CD8-positive, alpha-beta memory T cell (primary cell): ENCODE measurements around the gene GPSM1. TPM values are rescaled to one million over a fixed set of nuclear protein-coding genes. Genes with fewer than 3 reads are reported as not detected.

Experiments
- CTCF ChIA-PET: fragments of 350-600 bp; sonication (Branson Sonifier 250); formaldehyde crosslinking; loops from one replicate; lab custom pipeline; 2021; ENCODE audit warnings: antibody characterized with exemption; lab: Charles Lee
- POLR2A ChIA-PET: fragments of 350-600 bp; sonication (Branson Sonifier 250); formaldehyde crosslinking; loops from one replicate; lab custom pipeline; 2021; ENCODE audit warnings: antibody characterized with exemption; lab: Charles Lee
- DNase-seq, 5 donors: peaks; one replicate each; pipeline versions ENCODE4 v3.0.0 to v3.0.0-alpha.2; 2020 to 2022; ENCODE audit warnings: mixed read lengths in 1 of 5
- H3K27ac ChIP-seq: one replicate; pipeline ENCODE4 v1.7.0; 2013; ENCODE audit warnings: low read depth, mild to moderate bottlenecking, low read length, moderate library complexity
- H3K27me3 ChIP-seq: 2 replicates; pipeline ENCODE4 v1.7.0; 2013; ENCODE audit warnings: low read length, mild to moderate bottlenecking; ENCODE audit not compliant: insufficient read depth, poor library complexity, severe bottlenecking
- H3K36me3 ChIP-seq: 2 replicates; pipeline ENCODE4 v1.7.0; 2013; ENCODE audit warnings: mild to moderate bottlenecking, low read length, moderate library complexity; ENCODE audit not compliant: insufficient read depth
- H3K4me1 ChIP-seq: 2 replicates; pipeline ENCODE4 v1.7.0; 2013; ENCODE audit warnings: mild to moderate bottlenecking, low read length, moderate library complexity; ENCODE audit not compliant: insufficient read depth
- H3K4me3 ChIP-seq: 2 replicates; pipeline ENCODE4 v1.7.0; 2013; ENCODE audit warnings: mild to moderate bottlenecking, low read length
- H3K9me3 ChIP-seq: 2 replicates; pipeline ENCODE4 v1.7.0; 2013; ENCODE audit warnings: mild to moderate bottlenecking, low read length
- H3K27ac Mint-ChIP-seq, 8 donors: one replicate each; pipeline ENCODE4 v1.8.0; 2020 to 2021; ENCODE audit warnings: mixed read lengths in 8 of 8, mild to moderate bottlenecking in 6 of 8, inconsistent platforms in 3 of 8, moderate library complexity in 3 of 8
- H3K27me3 Mint-ChIP-seq, 2 donors: one replicate each; pipeline ENCODE4 v1.8.0; 2020 to 2021; ENCODE audit warnings: mixed read lengths in 2 of 2, mild to moderate bottlenecking in 1 of 2, moderate library complexity in 1 of 2
- H3K36me3 Mint-ChIP-seq, 3 donors: one replicate each; pipeline ENCODE4 v1.8.0; 2020 to 2021; ENCODE audit warnings: mixed read lengths in 3 of 3, inconsistent platforms in 1 of 3, mild to moderate bottlenecking in 1 of 3
- H3K4me1 Mint-ChIP-seq, 3 donors: one replicate each; pipeline ENCODE4 v1.8.0; 2020 to 2021; ENCODE audit warnings: mixed read lengths in 3 of 3, inconsistent platforms in 1 of 3, mild to moderate bottlenecking in 1 of 3
- H3K4me3 Mint-ChIP-seq, 7 donors: one replicate each; pipeline ENCODE4 v1.8.0; 2020 to 2021; ENCODE audit warnings: mixed read lengths in 7 of 7, mild to moderate bottlenecking in 6 of 7, moderate library complexity in 4 of 7, inconsistent platforms in 2 of 7
- H3K9me3 Mint-ChIP-seq, 5 donors: one replicate each; pipeline ENCODE4 v1.8.0; 2020 to 2022; ENCODE audit warnings: mixed read lengths in 5 of 5, mild to moderate bottlenecking in 3 of 5, moderate library complexity in 2 of 5, inconsistent platforms in 1 of 5
- polyA plus RNA-seq: library from polyadenylated mRNA; unstranded; fragments of 300-500 nt; fragmentation: Illumina TruSeq; gene quantifications from one replicate; pipeline ENCODE4 v1.2.3, GENCODE V29; 2021
- total RNA-seq, 2 experiments: library from RNA; stranded (reverse); gene quantifications; one replicate each; pipeline ENCODE4 v1.2.3, GENCODE V29; 2021

GPSM1 gene
- total and polyA plus RNA-seq, 3 experiments from 2014 or later, result 1.7 to 7.5 (median 6.8) TPM

- CTCF ChIA-PET, result interaction anchor here (1.2 kb wide), 1 partner anchor 24 kb away, joined by 3 read pairs; no protein-coding TSS in a partner anchor
- Histone ChIP-seq H3K27ac (no peak overlapping the region), H3K4me1 (peaks cover 5% of the 10 kb centered on the region), H3K36me3 (no peaks in the 10 kb centered on the region), H3K4me3 (no peak overlapping the region), H3K27me3 (no peaks in the 10 kb centered on the region), H3K9me3 (no peaks in the 10 kb centered on the region)
- Mint-ChIP-seq H3K27ac (no peak overlapping the region), H3K36me3 (peaks cover 0 to 20% (median 0%) of the 10 kb centered on the region in 3 donors), H3K4me1 (peaks cover 0 to 7% (median 0%) of the 10 kb centered on the region in 3 donors), H3K4me3 (peak overlapping the region in 2 of 7 donors; percentile 29 to 48), H3K27me3 (no peaks in the 10 kb centered on the region), H3K9me3 (no peaks in the 10 kb centered on the region)
- POLR2A ChIA-PET, result no interaction called here
- no peak for DNase-seq
These were observed 33.9 kb downstream of the GPSM1 start for GRCh38 chr9:136361047-136361753.

- H3K27ac Mint-ChIP-seq, result peak overlapping the region in 2 of 8 donors; percentile 46 to 64
- no peaks in the 10 kb centered on the region for H3K27me3 Mint-ChIP-seq
- H3K4me1 Mint-ChIP-seq, result peaks cover 0 to 7% (median 0%) of the 10 kb centered on the region in 3 donors
- Histone ChIP-seq H3K4me1 (peaks cover 5% of the 10 kb centered on the region), H3K9me3 (no peaks in the 10 kb centered on the region), H3K4me3 (no peak overlapping the region), H3K36me3 (no peaks in the 10 kb centered on the region), H3K27ac (no peak overlapping the region), H3K27me3 (no peaks in the 10 kb centered on the region)
- peaks cover 0 to 20% (median 0%) of the 10 kb centered on the region in 3 donors for H3K36me3 Mint-ChIP-seq
- H3K9me3 Mint-ChIP-seq, result no peaks in the 10 kb centered on the region
- DNase-seq, result no peak
- ChIA-PET CTCF (interaction anchor here (1.2 kb wide), 1 partner anchor 24 kb away, joined by 3 read pairs; no protein-coding TSS in a partner anchor), POLR2A (interaction anchor here (1.7 kb wide), 1 partner anchor 94 kb away, joined by 5 read pairs; no protein-coding TSS in a partner anchor)
- H3K4me3 Mint-ChIP-seq, result peak overlapping the region; percentile 28 to 92 (median 50)
These were observed 34.6 kb downstream of the GPSM1 start for GRCh38 chr9:136361754-136362449.

GRCh38 chr9:136362450-136362784 lies 35.1 kb downstream of the GPSM1 start:
- POLR2A ChIA-PET, result interaction anchor here (0.6 to 1.7 kb wide), 5 partner anchors 23 to 365 kb away, joined by 3 to 8 read pairs (median 5); no protein-coding TSS in a partner anchor
- H3K27me3 Mint-ChIP-seq, result no peaks in the 10 kb centered on the region
- H3K27ac Mint-ChIP-seq, result peak overlapping the region in 5 of 8 donors; percentile 21 to 85 (median 64)

GRCh38 chr9:136363106-136363948 lies 36.0 kb downstream of the GPSM1 start, which contains the start of gene DNLZ:
TSS of gene DNLZ (minus strand) at chr9:136363744. CDS start at chr9:136363714, 30 bp downstream.
- H3K9me3 ChIP-seq, result no peaks in the 10 kb centered on the region
- H3K4me3 ChIP-seq, result peak within 1 kb of the TSS; percentile 61
- no peaks in the 10 kb centered on the region for H3K27me3 ChIP-seq
- H3K36me3 ChIP-seq, result no peaks in the 10 kb centered on the region
- Mint-ChIP-seq H3K4me3 (peak within 1 kb of the TSS; percentile 83 to 96 (median 88)), H3K27me3 (no peaks in the 10 kb centered on the region), H3K36me3 (peaks cover 0 to 20% (median 0%) of the 10 kb centered on the region in 3 donors), H3K9me3 (no peaks in the 10 kb centered on the region), H3K27ac (peak within 1 kb of the TSS; percentile 46 to 86 (median 80)), H3K4me1 (peaks cover 0 to 7% (median 0%) of the 10 kb centered on the region in 3 donors)
- POLR2A ChIA-PET, result interaction anchor here (0.6 to 1.7 kb wide), 7 partner anchors 22 to 825 kb away, joined by 3 to 8 read pairs (median 4); partner anchors contain the start of gene CAMSAP1
- peaks cover 5% of the 10 kb centered on the region for H3K4me1 ChIP-seq
- DNase-seq, result peak; percentile 85 to 91 (median 89)
- CTCF ChIA-PET, result interaction anchor here (0.8 to 1.6 kb wide), 14 partner anchors 15 to 364 kb away, joined by 3 to 6 read pairs (median 3); no protein-coding TSS in a partner anchor
- H3K27ac ChIP-seq, result peak within 1 kb of the TSS; percentile 31

More at GRCh38 chr9:136362450-136362784, 35.1 kb downstream of the GPSM1 start:
- CTCF ChIA-PET, result interaction anchor here (0.8 to 1.6 kb wide), 7 partner anchors 20 to 83 kb away, joined by 3 to 6 read pairs (median 3); no protein-coding TSS in a partner anchor
- H3K27ac ChIP-seq, result no peak overlapping the region
- no peaks in the 10 kb centered on the region for H3K36me3 ChIP-seq
- Mint-ChIP-seq H3K36me3 (peaks cover 0 to 20% (median 0%) of the 10 kb centered on the region in 3 donors), H3K4me1 (peaks cover 0 to 7% (median 0%) of the 10 kb centered on the region in 3 donors), H3K4me3 (peak overlapping the region; percentile 50 to 96 (median 88)), H3K9me3 (no peaks in the 10 kb centered on the region)
- DNase-seq, result no peak
- H3K4me1 ChIP-seq, result peaks cover 5% of the 10 kb centered on the region
- H3K27me3 ChIP-seq, result no peaks in the 10 kb centered on the region
- H3K9me3 ChIP-seq, result no peaks in the 10 kb centered on the region
- no peak overlapping the region for H3K4me3 ChIP-seq

GRCh38 chr9:136363949-136364748 lies 36.8 kb downstream of the GPSM1 start:
- no peak overlapping the region for H3K4me3 ChIP-seq
- CTCF ChIA-PET, result interaction anchor here (0.9 to 1.6 kb wide), 8 partner anchors 16 to 363 kb away, joined by 3 to 6 read pairs (median 4); no protein-coding TSS in a partner anchor

GRCh38 chr9:136364942-136365774 lies 37.8 kb downstream of the GPSM1 start:
- ChIA-PET POLR2A (no interaction called here), CTCF (no interaction called here)
- H3K4me3 ChIP-seq, result no peak overlapping the region
- peaks cover 5% of the 10 kb centered on the region for H3K4me1 ChIP-seq
- Mint-ChIP-seq H3K4me1 (peaks cover 0 to 7% (median 0%) of the 10 kb centered on the region in 3 donors), H3K9me3 (no peaks in the 10 kb centered on the region), H3K27ac (no peak overlapping the region), H3K36me3 (peaks cover 0 to 14% (median 0%) of the 10 kb centered on the region in 3 donors), H3K4me3 (peak overlapping the region in 3 of 7 donors; percentile 29 to 81 (median 32)), H3K27me3 (no peaks in the 10 kb centered on the region)
- no peaks in the 10 kb centered on the region for H3K9me3 ChIP-seq
- H3K27ac ChIP-seq, result no peak overlapping the region
- no peak for DNase-seq
- no peaks in the 10 kb centered on the region for H3K27me3 ChIP-seq
- H3K36me3 ChIP-seq, result no peaks in the 10 kb centered on the region

More at GRCh38 chr9:136363949-136364748, 36.8 kb downstream of the GPSM1 start:
- Histone ChIP-seq H3K9me3 (no peaks in the 10 kb centered on the region), H3K27me3 (no peaks in the 10 kb centered on the region), H3K4me1 (peaks cover 5% of the 10 kb centered on the region), H3K36me3 (no peaks in the 10 kb centered on the region), H3K27ac (no peak overlapping the region)
- H3K27ac Mint-ChIP-seq, result peak overlapping the region in 1 of 8 donors; percentile 65
- H3K4me1 Mint-ChIP-seq, result peaks cover 0 to 7% (median 0%) of the 10 kb centered on the region in 3 donors
- peaks cover 0 to 20% (median 0%) of the 10 kb centered on the region in 3 donors for H3K36me3 Mint-ChIP-seq
- no peaks in the 10 kb centered on the region for H3K9me3 Mint-ChIP-seq
- DNase-seq, result no peak
- peak overlapping the region in 6 of 7 donors; percentile 15 to 92 (median 54) for H3K4me3 Mint-ChIP-seq
- H3K27me3 Mint-ChIP-seq, result no peaks in the 10 kb centered on the region
- POLR2A ChIA-PET, result interaction anchor here (0.6 to 1.7 kb wide), 4 partner anchors 39 to 824 kb away, joined by 3 to 8 read pairs (median 4); no protein-coding TSS in a partner anchor
